Smooth muscle cell (in vitro differentiated cells): ENCODE results near the gene CEP83. TPM values are rescaled to one million over a fixed set of nuclear protein-coding genes. Genes with fewer than 3 reads are reported as not detected.

Source experiments
- DNase-seq: peaks from one replicate; lab custom pipeline; 2025; ENCODE audit not compliant: unreplicated experiment; lab: John Stamatoyannopoulos, UW
- H2AFZ ChIP-seq: fragments of 200-600 bp; sonication (generic); 2 replicates; pipeline ENCODE4 v1.6.0; 2016; ENCODE audit warnings: antibody characterized with exemption, low read depth, mild to moderate bottlenecking
- H3F3A ChIP-seq: fragments of 200-600 bp; sonication (generic); 2 replicates; pipeline ENCODE4 v1.6.0; 2017; ENCODE audit warnings: antibody characterized with exemption, low read depth
- H3K27ac ChIP-seq: fragments of 200-600 bp; sonication (generic); 2 replicates; pipeline ENCODE4 v1.5.1; 2016; ENCODE audit warnings: low read depth, mild to moderate bottlenecking
- H3K27me3 ChIP-seq: fragments of 200-600 bp; sonication (generic); 2 replicates; pipeline ENCODE4 v1.6.1; 2016; ENCODE audit warnings: low read depth, mild to moderate bottlenecking
- H3K36me3 ChIP-seq: fragments of 200-600 bp; sonication (generic); 2 replicates; pipeline ENCODE4 v1.5.1; 2016; ENCODE audit warnings: low read depth
- H3K4me1 ChIP-seq: fragments of 200-600 bp; sonication (generic); 2 replicates; pipeline ENCODE4 v1.5.1; 2016; ENCODE audit warnings: low read depth
- H3K4me2 ChIP-seq: fragments of 200-600 bp; sonication (generic); 2 replicates; pipeline ENCODE4 v1.6.0; 2016; ENCODE audit warnings: mild to moderate bottlenecking
- H3K4me3 ChIP-seq: fragments of 200-600 bp; sonication (generic); 2 replicates; pipeline ENCODE4 v1.5.1; 2016; ENCODE audit warnings: mild to moderate bottlenecking
- H3K79me2 ChIP-seq: fragments of 200-600 bp; sonication (generic); 2 replicates; pipeline ENCODE4 v1.6.0; 2016; ENCODE audit warnings: low read depth, mild to moderate bottlenecking
- H3K9ac ChIP-seq: fragments of 200-600 bp; sonication (generic); 2 replicates; pipeline ENCODE4 v1.6.0; 2016; ENCODE audit warnings: low read depth
- H3K9me3 ChIP-seq: fragments of 200-600 bp; sonication (generic); replicated peaks from 2 replicates; pipeline ENCODE4 v1.5.1; 2016; ENCODE audit warnings: low read depth
- H4K20me1 ChIP-seq: fragments of 200-600 bp; sonication (generic); 2 replicates; pipeline ENCODE4 v1.6.0; 2016; ENCODE audit warnings: low read depth
- WGBS: methylation state at CpG from one replicate; pipeline ENCODE4 v1.1.7; 2016; ENCODE audit warnings: low lambda C conversion rate; 5-methylcytosine and 5-hydroxymethylcytosine counted together
- polyA plus RNA-seq: library from polyadenylated mRNA; unstranded; fragments of >200 nt; fragmentation: Nextera tagmentation; extraction: Ambion mirVana; gene quantifications from 2 replicates; pipeline ENCODE4 v1.2.1, GENCODE V29; 2016
- total RNA-seq: library from RNA; depleted of rRNA; stranded (reverse); fragments of >200 nt; gene quantifications from 2 replicates; pipeline ENCODE4 v1.2.3, GENCODE V29; 2014
- TF ChIP-seq, protein P1 (sequence below): fragments of 200-600 bp; sonication (generic); IDR thresholded peaks from 2 replicates; pipeline ENCODE4 v1.5.1; 2017; ENCODE audit warnings: borderline replicate concordance, mild to moderate bottlenecking, antibody characterized with exemption; ENCODE audit not compliant: insufficient read depth, poor library complexity, severe bottlenecking

CEP83 gene
- total and polyA plus RNA-seq, 2 experiments from 2014 or later: 2.8 to 30.3 TPM

DNA sequence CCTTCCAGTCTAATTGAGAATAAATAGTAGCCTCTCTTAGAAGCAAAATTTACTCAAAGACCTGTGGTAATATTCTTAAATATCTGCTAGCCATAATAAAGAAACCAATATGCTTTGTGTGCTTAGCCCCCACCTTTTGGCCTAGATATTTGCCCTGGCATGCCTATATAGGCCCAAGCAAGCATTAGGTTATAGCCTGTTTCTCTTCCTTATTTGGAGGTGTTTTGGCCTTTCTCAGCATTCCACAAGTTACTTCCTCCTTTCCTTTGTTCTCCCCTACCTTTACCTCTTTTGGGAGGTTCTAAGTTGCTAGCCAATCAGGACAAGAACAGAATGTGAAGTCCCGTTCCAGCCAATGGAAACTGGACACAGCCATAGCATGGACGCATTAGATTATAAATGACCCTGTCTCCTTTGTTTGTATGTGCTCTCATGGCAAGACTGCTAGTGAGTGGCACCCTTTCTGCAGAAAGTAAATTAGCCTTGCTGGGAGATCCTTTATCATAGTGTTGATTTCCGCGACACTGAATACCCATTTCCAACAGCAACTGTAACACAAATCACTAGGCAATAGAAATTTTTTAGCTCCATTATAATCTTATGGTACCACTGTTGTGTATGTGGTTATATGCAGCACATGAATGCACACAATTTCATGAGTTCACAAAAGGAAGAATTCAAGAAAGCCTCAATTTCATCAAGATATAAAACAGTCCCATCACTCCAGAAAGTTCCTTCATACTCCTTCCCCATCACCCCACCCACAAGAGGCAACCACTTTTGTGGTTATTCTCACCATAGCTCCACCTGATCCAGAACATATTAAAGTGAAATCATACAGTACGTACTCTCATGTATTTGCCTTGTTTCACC is 37.6 kb downstream of the CEP83 start:
- Histone ChIP-seq H2AFZ (no peak overlapping the region), H3K4me2 (no peak overlapping the region), H3K9me3 (no peaks in the 10 kb centered on the region), H3K9ac (no peak overlapping the region), H3K4me3 (no peak overlapping the region), H4K20me1 (no peaks in the 10 kb centered on the region), H3K4me1 (peaks cover 6% of the 10 kb centered on the region), H3F3A (no peaks in the 10 kb centered on the region), H3K27ac (no peak overlapping the region), H3K79me2 (no peaks in the 10 kb centered on the region), H3K27me3 (no peaks in the 10 kb centered on the region), H3K36me3 (no peaks in the 10 kb centered on the region)
- WGBS: 98% methylated on average over 5 of the region's 5 CpGs
- no peak for DNase-seq
- TF ChIP-seq, protein P1, sequence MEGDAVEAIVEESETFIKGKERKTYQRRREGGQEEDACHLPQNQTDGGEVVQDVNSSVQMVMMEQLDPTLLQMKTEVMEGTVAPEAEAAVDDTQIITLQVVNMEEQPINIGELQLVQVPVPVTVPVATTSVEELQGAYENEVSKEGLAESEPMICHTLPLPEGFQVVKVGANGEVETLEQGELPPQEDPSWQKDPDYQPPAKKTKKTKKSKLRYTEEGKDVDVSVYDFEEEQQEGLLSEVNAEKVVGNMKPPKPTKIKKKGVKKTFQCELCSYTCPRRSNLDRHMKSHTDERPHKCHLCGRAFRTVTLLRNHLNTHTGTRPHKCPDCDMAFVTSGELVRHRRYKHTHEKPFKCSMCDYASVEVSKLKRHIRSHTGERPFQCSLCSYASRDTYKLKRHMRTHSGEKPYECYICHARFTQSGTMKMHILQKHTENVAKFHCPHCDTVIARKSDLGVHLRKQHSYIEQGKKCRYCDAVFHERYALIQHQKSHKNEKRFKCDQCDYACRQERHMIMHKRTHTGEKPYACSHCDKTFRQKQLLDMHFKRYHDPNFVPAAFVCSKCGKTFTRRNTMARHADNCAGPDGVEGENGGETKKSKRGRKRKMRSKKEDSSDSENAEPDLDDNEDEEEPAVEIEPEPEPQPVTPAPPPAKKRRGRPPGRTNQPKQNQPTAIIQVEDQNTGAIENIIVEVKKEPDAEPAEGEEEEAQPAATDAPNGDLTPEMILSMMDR: no peak

DNA sequence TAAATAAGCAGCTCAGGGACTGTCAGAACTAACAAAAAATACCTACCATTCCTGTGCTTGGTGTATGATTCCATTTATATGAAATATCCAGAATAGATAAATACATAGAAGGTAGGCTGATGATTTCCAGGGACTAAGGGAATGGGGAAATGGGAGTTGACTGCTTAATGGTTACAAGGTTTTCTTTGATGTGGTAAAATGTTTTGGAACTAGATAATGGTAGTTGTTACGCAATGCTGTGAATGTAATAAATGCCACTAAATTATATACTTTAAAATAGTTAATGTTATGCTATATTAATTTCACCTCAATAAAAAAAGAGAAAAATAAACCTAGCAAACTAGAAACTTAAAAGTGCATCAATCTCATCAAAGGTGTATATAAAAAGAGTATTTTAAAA is 41.1 kb downstream of the CEP83 start:
- TF ChIP-seq, protein P1: no peak
- peaks cover 9% of the 10 kb centered on the region for H3K79me2 ChIP-seq
- no peak overlapping the region for H3K9ac ChIP-seq
- no peaks in the 10 kb centered on the region for H3K4me1 ChIP-seq
- H2AFZ ChIP-seq: no peak overlapping the region
- DNase-seq: no peak
- H3K4me2 ChIP-seq: no peak overlapping the region
- no peak overlapping the region for H3K4me3 ChIP-seq
- H3F3A ChIP-seq: no peaks in the 10 kb centered on the region
- no peaks in the 10 kb centered on the region for H4K20me1 ChIP-seq
- no peak overlapping the region for H3K27ac ChIP-seq
- no peaks in the 10 kb centered on the region for H3K27me3 ChIP-seq
- H3K9me3 ChIP-seq: no peaks in the 10 kb centered on the region
- WGBS: 82% methylated on average over 1 of the region's 1 CpG
- no peaks in the 10 kb centered on the region for H3K36me3 ChIP-seq

DNA sequence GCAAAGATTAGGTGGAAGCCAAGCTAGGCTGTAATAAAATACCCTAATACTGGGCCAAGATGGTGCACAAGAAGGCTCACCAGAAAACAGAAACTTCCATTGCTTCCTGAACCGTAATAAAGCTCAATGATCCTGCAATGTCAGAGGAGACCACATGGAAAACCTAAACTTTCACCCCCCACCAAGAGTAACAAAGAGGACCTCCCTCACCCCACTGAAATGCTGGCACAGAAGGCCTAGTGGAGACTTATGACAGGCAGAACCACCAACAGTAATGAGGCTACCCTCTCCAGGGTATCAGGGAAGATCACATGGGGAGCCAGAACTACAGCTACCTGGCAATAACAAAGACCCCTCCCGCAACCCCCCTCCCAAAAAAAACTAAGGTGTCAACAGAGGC is 43.1 kb downstream of the CEP83 start:
- TF ChIP-seq, protein P1: no peak
- no peaks in the 10 kb centered on the region for H3K36me3 ChIP-seq
- no peaks in the 10 kb centered on the region for H3F3A ChIP-seq
- no peak overlapping the region for H2AFZ ChIP-seq
- H3K27me3 ChIP-seq: no peaks in the 10 kb centered on the region
- H4K20me1 ChIP-seq: no peaks in the 10 kb centered on the region
- no peak for DNase-seq
- H3K27ac ChIP-seq: no peak overlapping the region
- no peaks in the 10 kb centered on the region for H3K9me3 ChIP-seq
- no peak overlapping the region for H3K9ac ChIP-seq
- WGBS: 98% methylated on average over 2 of the region's 2 CpGs
- H3K4me2 ChIP-seq: no peak overlapping the region
- H3K79me2 ChIP-seq: peaks cover 9% of the 10 kb centered on the region
- H3K4me1 ChIP-seq: no peaks in the 10 kb centered on the region
- H3K4me3 ChIP-seq: no peak overlapping the region

DNA sequence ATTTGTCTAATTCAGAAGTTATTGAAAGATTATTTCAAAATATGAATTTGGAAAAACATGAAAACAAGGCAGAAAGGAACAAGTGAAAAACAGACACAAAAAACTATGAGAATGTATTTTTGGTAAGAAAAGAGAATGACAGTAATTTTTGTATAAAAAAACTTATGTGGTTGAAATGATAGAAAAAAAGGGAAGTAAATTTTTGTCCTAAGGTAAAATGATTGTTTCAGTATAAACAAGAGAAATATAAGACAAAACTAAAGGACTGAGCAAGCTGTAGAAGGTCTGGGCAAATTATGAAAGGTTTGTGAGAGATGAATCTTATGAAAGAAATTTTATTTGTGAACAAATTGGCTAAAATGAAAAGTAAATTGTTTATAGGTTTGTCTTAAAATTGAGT is 44.6 kb downstream of the CEP83 start:
- Histone ChIP-seq H3K36me3 (no peaks in the 10 kb centered on the region), H3F3A (no peaks in the 10 kb centered on the region), H3K9me3 (no peaks in the 10 kb centered on the region), H3K9ac (no peak overlapping the region), H3K4me1 (no peaks in the 10 kb centered on the region), H4K20me1 (no peaks in the 10 kb centered on the region), H2AFZ (no peak overlapping the region), H3K27ac (no peak overlapping the region), H3K4me2 (no peak overlapping the region), H3K4me3 (no peak overlapping the region), H3K79me2 (peaks cover 9% of the 10 kb centered on the region), H3K27me3 (no peaks in the 10 kb centered on the region)
- no peak for DNase-seq
- TF ChIP-seq, protein P1: no peak
